Left lung (tissue), 10 donors: Measurements from ENCODE around the gene AJM1. TPM values are rescaled to one million over a fixed set of nuclear protein-coding genes. Genes with fewer than 3 reads are reported as not detected.
"Not testable (repeated sequence)": the region's sequence is repeated elsewhere in the genome, so short reads cannot be mapped to it uniquely, and the experiment has no call there.

Experiments used
- ATAC-seq: fragments of 200-7000 bp; cut with Tn5 transposase; one replicate; pipeline ENCODE4 v1.9.1; 2020; ENCODE audit warnings: moderate library complexity
- DNase-seq, 4 donors: peaks; one replicate each; pipeline ENCODE4 v3.0.0-alpha.2; 2013 to 2020
- H3K27ac ChIP-seq, 2 donors: fragments of 200-600 bp; sonication (generic) in 1 of 2; one replicate each; pipeline versions ENCODE4 v1.5.0 to v1.8.0; 2020 to 2021
- H3K27me3 ChIP-seq, 2 donors: fragments of 200-600 bp; sonication (generic) in 1 of 2; one replicate each; pipeline versions ENCODE4 v1.5.0 to v1.8.0; 2020 to 2021
- H3K36me3 ChIP-seq, 2 donors: fragments of 200-600 bp; sonication (generic) in 1 of 2; one replicate each; pipeline versions ENCODE4 v1.5.0 to v1.8.0; 2020 to 2021
- H3K4me1 ChIP-seq, 2 donors: fragments of 200-600 bp; one replicate each; pipeline ENCODE4 v1.8.0; 2021
- H3K4me3 ChIP-seq, 2 donors: fragments of 200-600 bp; sonication (generic) in 1 of 2; one replicate each; pipeline versions ENCODE4 v1.5.0 to v1.8.0; 2020 to 2021; ENCODE audit warnings: mild to moderate bottlenecking in 1 of 2
- H3K9me3 ChIP-seq, 2 donors: fragments of 200-600 bp; sonication (generic) in 1 of 2; one replicate each; pipeline versions ENCODE4 v1.5.0 to v1.8.0; 2020 to 2021
- CTCF ChIP-seq, 2 donors: fragments of 200-600 bp; sonication (generic) in 1 of 2; IDR thresholded peaks; one replicate each; pipeline versions ENCODE4 v1.5.0 to v1.8.0; 2021; ENCODE audit warnings: antibody characterized with exemption in 2 of 2
- intact Hi-C, 2 donors: fragments of 100-400 bp; cut with DNase I; formaldehyde crosslinking; loops; one replicate each; pipeline versions ENCODE4 v1.11.2 to v1.14.2; 2022
- polyA plus RNA-seq, 6 donors: library from polyadenylated mRNA; unstranded; fragments of 120-200 nt; gene quantifications; one replicate each; pipeline ENCODE4 v1.2.1, GENCODE V29; 2013; ENCODE audit not compliant: insufficient read length in 6 of 6
- total RNA-seq, 2 donors: library from RNA; stranded (reverse); fragmentation: NEBNext Ultra II Directional; extraction: Animal tissue kit (Norgen Biotek cat#: 25700); gene quantifications; one replicate each; pipeline ENCODE4 v1.2.1, GENCODE V29; 2021
- donor health status: DM: no; HTN: yes; CAD: no.
- donor health status: DM: no; HTN: no; CAD: no.

AJM1 gene
- total and polyA plus RNA-seq, 8 donors, result 0.59 to 2.6 (median 1.2) TPM

- ATAC-seq (no peak), DNase-seq (peak in 1 of 4 donors; percentile 32)
- no peak for TF ChIP-seq CTCF (IDR thresholded peaks at IDR 0.05)
- H3K4me1 ChIP-seq, result peaks cover 25 to 62% of the 10 kb centered on the region in 2 donors
- H3K9me3 ChIP-seq, result no peaks in the 10 kb centered on the region
- intact Hi-C loops, result no loop called here
- H3K27ac ChIP-seq, result no peak within 1 kb of the TSS
- peaks cover 0 to 19% of the 10 kb centered on the region in 2 donors for H3K36me3 ChIP-seq
- H3K27me3 ChIP-seq, result peaks cover 19 to 58% of the 10 kb centered on the region in 2 donors
- no peak within 1 kb of the TSS for H3K4me3 ChIP-seq
Observed at GRCh38 chr9:136796238-136796774, 46.0 kb upstream of the AJM1 start, which contains the start of gene CCDC183. CCDC183 (plus strand) TSS chr9:136796338; CDS start chr9:136796398, 60 bp downstream.

- intact Hi-C loops, H3K27ac ChIP-seq, ATAC-seq, H3K4me3 ChIP-seq, DNase-seq, H3K9me3 ChIP-seq: not testable (repeated sequence)
- Histone ChIP-seq H3K27me3 (peaks cover 24 to 64% of the 10 kb centered on the region in 2 donors), H3K36me3 (peaks cover 0 to 19% of the 10 kb centered on the region in 2 donors), H3K4me1 (peaks cover 23 to 61% of the 10 kb centered on the region in 2 donors)
Observed at GRCh38 chr9:136796775-136797347, 45.4 kb upstream of the AJM1 start.

GRCh38 chr9:136798708-136799078 lies 43.6 kb upstream of the AJM1 start:
- H3K4me1 ChIP-seq, result peaks cover 17 to 45% of the 10 kb centered on the region in 2 donors
- H3K9me3 ChIP-seq, result no peaks in the 10 kb centered on the region
- no peak overlapping the region for H3K27ac ChIP-seq
- no peak overlapping the region for H3K4me3 ChIP-seq
- DNase-seq (peak in 1 of 4 donors; percentile 54), ATAC-seq (no peak)
- peaks cover 26 to 72% of the 10 kb centered on the region in 2 donors for H3K27me3 ChIP-seq
- intact Hi-C loops, result no loop called here
- TF ChIP-seq CTCF (IDR thresholded peaks at IDR 0.05), result no peak
- peaks cover 0 to 5% of the 10 kb centered on the region in 2 donors for H3K36me3 ChIP-seq

- H3K27me3 ChIP-seq, result peaks cover 26 to 72% of the 10 kb centered on the region in 2 donors
- DNase-seq, result peak in 3 of 4 donors; percentile 60 to 87 (median 62)
- intact Hi-C loops, result no loop called here
- TF ChIP-seq CTCF (IDR thresholded peaks at IDR 0.05), result no peak
- H3K4me1 ChIP-seq, result peaks cover 17 to 45% of the 10 kb centered on the region in 2 donors
- H3K27ac ChIP-seq, result no peak overlapping the region
- H3K4me3 ChIP-seq, result peak overlapping the region; percentile 10 to 36
- peak; percentile 54 for ATAC-seq
- H3K36me3 ChIP-seq, result no peaks in the 10 kb centered on the region
- no peaks in the 10 kb centered on the region for H3K9me3 ChIP-seq
Observed at GRCh38 chr9:136799079-136799853, 43.0 kb upstream of the AJM1 start.

GRCh38 chr9:136799854-136800657 lies 42.2 kb upstream of the AJM1 start:
- no peak for TF ChIP-seq CTCF (IDR thresholded peaks at IDR 0.05)
- peak overlapping the region; percentile 10 to 36 for H3K4me3 ChIP-seq
- peak in 3 of 4 donors; percentile 86 to 94 (median 86) for DNase-seq
- no peaks in the 10 kb centered on the region for H3K36me3 ChIP-seq
- ATAC-seq, result peak; percentile 85
- no peaks in the 10 kb centered on the region for H3K9me3 ChIP-seq
- H3K27me3 ChIP-seq, result peaks cover 26 to 72% of the 10 kb centered on the region in 2 donors
- H3K4me1 ChIP-seq, result peaks cover 17 to 40% of the 10 kb centered on the region in 2 donors
- intact Hi-C loops, result no loop called here
- no peak overlapping the region for H3K27ac ChIP-seq
